K562 (cell line): ENCODE results near the gene CDCP1. TPM values are rescaled to one million over a fixed set of nuclear protein-coding genes. Genes with fewer than 3 reads are reported as not detected.

ENCODE experiments used
- ATAC-seq: fragments of 200-7000 bp; cut with Tn5 transposase; 3 replicates; pipeline ENCODE4 v1.9.1; 2020; ENCODE audit warnings: moderate library complexity
- BruUV-seq: library from RNA; stranded (reverse); fragments of 400-500 nt; replicated peaks from 2 replicates; lab custom pipeline; 2021; lab: Mats Ljungman, UMichigan
- CTCF ChIA-PET: fragments of 300-600 bp; formaldehyde crosslinking; extraction: SDS; loops from one replicate; lab custom pipeline; 2021; ENCODE audit warnings: low intra/inter-chr PET ratio; lab: Yijun Ruan, JAX
- POLR2A ChIA-PET: fragments of 300-600, 350-650 bp; sonication (Branson Sonifier 250); formaldehyde crosslinking; extraction: SDS; loops from one replicate; lab custom pipeline; 2021; ENCODE audit warnings: antibody characterized with exemption, inconsistent platforms; lab: Yijun Ruan, JAX
- DNase-seq, 4 experiments: peaks; one replicate each; pipeline versions ENCODE4 v3.0.0 to v3.0.0-alpha.2; 2011 to 2018; ENCODE audit warnings: low spot score in 3 of 4, mixed read lengths in 3 of 4; ENCODE audit errors: extremely low read depth in 1 of 4
- FAIRE-seq: peaks from 2 replicates; lab custom pipeline; 2011; peaks lifted over from hg19 to GRCh38; lab: Jason Lieb, UNC
- H2AFZ ChIP-seq: 2 replicates; pipeline ENCODE4 v1.6.0; 2011; ENCODE audit warnings: low read depth, low read length, control low read depth, inconsistent platforms
- H3K27ac ChIP-seq: fragments of 200-600 bp; 3 replicates; pipeline ENCODE4 v1.8.0; 2011; ENCODE audit warnings: low read depth, mild to moderate bottlenecking, control low read depth, inconsistent platforms, low read length, moderate library complexity, mixed read lengths; ENCODE audit errors: extremely low read depth
- H3K27me3 ChIP-seq, 2 experiments: fragments of 300-600 bp in 1 of 2; 2 replicates in 1 of 2; 3 replicates in 1 of 2; pipeline versions ENCODE4 v1.6.0 to v1.8.0; 2011; ENCODE audit warnings: inconsistent platforms in 2 of 2, low read length in 2 of 2, mild to moderate bottlenecking in 1 of 2, mixed read lengths in 1 of 2, moderate library complexity in 1 of 2; ENCODE audit not compliant: control insufficient read depth in 2 of 2, insufficient read depth in 2 of 2
- H3K36me3 ChIP-seq: fragments of 300-600 bp; 3 replicates; pipeline ENCODE4 v1.8.0; 2011; ENCODE audit warnings: mild to moderate bottlenecking, low read length, inconsistent platforms; ENCODE audit not compliant: control insufficient read depth, insufficient read depth
- H3K4me1 ChIP-seq, 2 experiments: fragments of 200-600 bp in 1 of 2; replicated peaks in 1 of 2; 2 replicates in 1 of 2; 3 replicates in 1 of 2; pipeline versions ENCODE4 v1.5.1 to v1.8.0; 2011; ENCODE audit warnings: inconsistent platforms in 2 of 2, low read length in 2 of 2, mild to moderate bottlenecking in 1 of 2, mixed read lengths in 1 of 2, moderate library complexity in 1 of 2; ENCODE audit not compliant: control insufficient read depth in 2 of 2, insufficient read depth in 2 of 2
- H3K4me2 ChIP-seq: 2 replicates; pipeline ENCODE4 v1.6.1; 2011; ENCODE audit warnings: low read length, control low read depth, inconsistent platforms, mixed read lengths; ENCODE audit not compliant: insufficient read depth
- H3K4me3 ChIP-seq: fragments of 200-600 bp; sonication (generic), shearing (Covaris generic); 2 replicates; pipeline ENCODE4 v1.5.1; 2016; ENCODE audit warnings: control low read depth, inconsistent platforms
- H3K79me2 ChIP-seq: fragments of 200-600 bp; 3 replicates; pipeline ENCODE4 v1.8.0; 2011; ENCODE audit warnings: low read length, inconsistent platforms; ENCODE audit not compliant: control insufficient read depth, insufficient read depth
- H3K9ac ChIP-seq, 2 experiments: 2 replicates each; pipeline versions ENCODE4 v1.6.0 to v1.6.1; 2011; ENCODE audit warnings: low read depth in 2 of 2, low read length in 2 of 2, control low read depth in 1 of 2, inconsistent platforms in 1 of 2, mild to moderate bottlenecking in 1 of 2, mixed read lengths in 1 of 2; ENCODE audit not compliant: insufficient read depth in 1 of 2
- H3K9me1 ChIP-seq: one replicate; pipeline ENCODE4 v1.6.0; 2011; ENCODE audit warnings: inconsistent platforms, mild to moderate bottlenecking, low read length, moderate library complexity; ENCODE audit not compliant: control insufficient read depth, insufficient read depth
- H3K9me3 ChIP-seq: replicated peaks from 2 replicates; pipeline ENCODE4 v1.5.1; 2011; ENCODE audit warnings: low read depth, low read length, inconsistent platforms; ENCODE audit not compliant: control insufficient read depth, insufficient read depth
- H4K20me1 ChIP-seq: replicated peaks from 2 replicates; pipeline ENCODE4 v1.6.1; 2011; ENCODE audit warnings: low read length, inconsistent platforms, mixed read lengths; ENCODE audit not compliant: control insufficient read depth, insufficient read depth
- CBX1 ChIP-seq: sonication (generic); IDR thresholded peaks from 2 replicates; pipeline ENCODE4 v1.6.1; 2016; ENCODE audit warnings: antibody characterized with exemption, low read depth, mild to moderate bottlenecking
- EZH2 ChIP-seq: IDR thresholded peaks from 2 replicates; pipeline ENCODE4 v1.6.1; 2012; ENCODE audit warnings: low read depth, mild to moderate bottlenecking, inconsistent platforms, low read length, borderline replicate concordance
- KAT2B ChIP-seq: IDR thresholded peaks from one replicate; pipeline ENCODE4 v1.6.1; 2012; ENCODE audit warnings: low read depth, mild to moderate bottlenecking, control low read depth, inconsistent platforms, low read length, moderate library complexity
- KAT7 ChIP-seq: sonication (generic); formaldehyde crosslinking; IDR thresholded peaks from 2 replicates; pipeline ENCODE4 v1.8.0; 2022; ENCODE audit warnings: missing genetic modification reagents, mild to moderate bottlenecking, borderline replicate concordance
- L3MBTL2 ChIP-seq: fragments of 450-650 bp; IDR thresholded peaks from 2 replicates; pipeline ENCODE4 v1.6.1; 2016; ENCODE audit warnings: mild to moderate bottlenecking, moderate library complexity
- MCM5 ChIP-seq: fragments of 450-650 bp; IDR thresholded peaks from 2 replicates; pipeline ENCODE4 v1.6.1; 2016; ENCODE audit warnings: low read depth
- POLR2A ChIP-seq: fragments of 450-650 bp; conservative IDR thresholded peaks from 2 replicates; pipeline ENCODE4 v1.6.1; 2016
- ZNF354B ChIP-seq: fragments of 250-450 bp; sonication (Bioruptor Pico); IDR thresholded peaks from 2 replicates; pipeline ENCODE4 v1.4.0; 2020
- in situ Hi-C: fragments of 300-500 bp; cut with MboI; formaldehyde crosslinking; loops from 4 replicates; pipeline ENCODE4 v1.15.0; 2018; ENCODE audit warnings: inconsistent platforms, mixed read lengths
- intact Hi-C: fragments of 100-400 bp; cut with micrococcal nuclease; formaldehyde crosslinking; loops from 2 replicates; pipeline ENCODE4 v1.14.2; 2022
- polyA plus RNA-seq, 8 experiments: library from polyadenylated mRNA; depleted of rRNA in 4 of 8; stranded (reverse) in 5 of 8; unstranded in 3 of 8; fragments of >200 nt; fragmentation: Nextera tagmentation in 2 of 8; fragmentation: Illumina TruSeq in 1 of 8; extraction: Ambion mirVana in 2 of 8; extraction: Trizol in 1 of 8; gene quantifications; 2 replicates each; pipeline versions ENCODE4 v1.2.1 to v1.2.3, GENCODE V29; 2011 to 2014; ENCODE audit warnings: inconsistent platforms in 1 of 8, missing spikeins in 1 of 8
- total RNA-seq, 7 experiments: library from RNA; depleted of rRNA in 6 of 7; stranded (reverse); fragments of >200 nt in 6 of 7; fragmentation: Illumina TruSeq in 2 of 7; extraction: Trizol in 2 of 7; gene quantifications; 2 replicates each; pipeline versions ENCODE4 v1.2.1 to v1.2.3, GENCODE V29; 2011 to 2021; ENCODE audit warnings: low replicate concordance in 1 of 7
- TF ChIP-seq, protein P1 (sequence below): fragments of 450-650 bp; formaldehyde crosslinking; conservative IDR thresholded peaks from 2 replicates; pipeline ENCODE4 v1.4.0; 2022; ENCODE audit warnings: mild to moderate bottlenecking, missing genetic modification characterization
- TF ChIP-seq, protein P2 (sequence below): sonication (generic); formaldehyde crosslinking; IDR thresholded peaks from 2 replicates; pipeline ENCODE4 v1.8.0; 2022; ENCODE audit warnings: mild to moderate bottlenecking, missing genetic modification reagents
- TF ChIP-seq, protein P3 (sequence below): IDR thresholded peaks from 3 replicates; pipeline ENCODE4 v1.6.1; 2011; ENCODE audit warnings: borderline replicate concordance, mild to moderate bottlenecking; ENCODE audit not compliant: insufficient read length, insufficient read depth
- TF ChIP-seq, protein P4 (sequence below): fragments of 250-450 bp; sonication (Bioruptor Pico); IDR thresholded peaks from 2 replicates; pipeline ENCODE4 v1.5.0; 2021
- TF ChIP-seq, protein P5 (sequence below), 2 experiments: fragments of 200-800 bp in 1 of 2; sonication (Bioruptor generic) in 1 of 2; sonication (generic) in 1 of 2; formaldehyde crosslinking in 1 of 2; IDR thresholded peaks in 1 of 2; conservative IDR thresholded peaks in 1 of 2; 2 replicates each; pipeline versions ENCODE4 v1.5.0 to v1.6.1; 2016 to 2020; ENCODE audit warnings: missing compliant biosample characterization in 1 of 2, missing genetic modification characterization in 1 of 2, missing genetic modification reagents in 1 of 2

The CDCP1 gene
- total and polyA plus RNA-seq, 9 of the 15 experiments (the other 6 are each of a cell fraction or from before 2014, with no cell fraction given): 3.9 to 16.4 (median 5.2) TPM

DNA sequence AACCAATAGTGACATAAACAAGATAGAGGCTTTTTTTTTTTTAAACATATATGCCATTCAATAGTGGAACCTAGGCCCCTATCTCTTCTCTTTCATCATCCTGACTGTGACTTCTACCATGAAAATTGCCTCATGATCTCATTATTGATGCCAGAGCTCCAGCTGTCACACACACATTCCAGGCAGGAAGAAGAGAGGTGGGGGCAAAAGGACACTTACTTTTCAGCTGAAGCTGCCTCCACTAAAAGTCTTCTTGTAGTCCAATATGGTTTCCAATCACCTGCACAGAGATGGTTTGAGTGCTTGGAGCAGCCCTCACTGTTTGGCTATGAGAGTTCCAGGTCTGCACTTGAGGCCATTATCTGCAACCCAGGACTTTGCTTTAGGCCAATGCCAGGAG lies 75.1 kb downstream of the CDCP1 start:
- ATAC-seq (no peak), DNase-seq (no peak), FAIRE-seq (no peak)
- H3K4me1 ChIP-seq: peaks cover 6 to 44% of the 10 kb centered on the region in 2 experiments; a peak in 4 of 5 replicates
- no peak overlapping the region for H3K4me3 ChIP-seq
- H3K36me3 ChIP-seq: no peaks in the 10 kb centered on the region
- ChIA-PET POLR2A (interaction anchor here (0.6 to 1.8 kb wide), 3 partner anchors 9 to 268 kb away, joined by 3 to 7 read pairs (median 6); no protein-coding TSS in a partner anchor), CTCF (no interaction called here)
- H3K9ac ChIP-seq: no peak overlapping the region
- no peak overlapping the region for H2AFZ ChIP-seq
- no peaks in the 10 kb centered on the region for H3K79me2 ChIP-seq
- no peaks in the 10 kb centered on the region for H3K9me1 ChIP-seq
- no TSS peak for BruUV-seq
- H3K9me3 ChIP-seq: 0 out of 2 replicates have a peak, but pooled peaks cover 2% of the 10 kb centered on the region
- no peak overlapping the region for H3K4me2 ChIP-seq
- no peaks in the 10 kb centered on the region for H3K27me3 ChIP-seq
- H4K20me1 ChIP-seq: no peaks in the 10 kb centered on the region
- intact Hi-C loops: no loop called here
- in situ Hi-C loops: no loop called here
- H3K27ac ChIP-seq: no peak overlapping the region
- TF ChIP-seq, protein P1, sequence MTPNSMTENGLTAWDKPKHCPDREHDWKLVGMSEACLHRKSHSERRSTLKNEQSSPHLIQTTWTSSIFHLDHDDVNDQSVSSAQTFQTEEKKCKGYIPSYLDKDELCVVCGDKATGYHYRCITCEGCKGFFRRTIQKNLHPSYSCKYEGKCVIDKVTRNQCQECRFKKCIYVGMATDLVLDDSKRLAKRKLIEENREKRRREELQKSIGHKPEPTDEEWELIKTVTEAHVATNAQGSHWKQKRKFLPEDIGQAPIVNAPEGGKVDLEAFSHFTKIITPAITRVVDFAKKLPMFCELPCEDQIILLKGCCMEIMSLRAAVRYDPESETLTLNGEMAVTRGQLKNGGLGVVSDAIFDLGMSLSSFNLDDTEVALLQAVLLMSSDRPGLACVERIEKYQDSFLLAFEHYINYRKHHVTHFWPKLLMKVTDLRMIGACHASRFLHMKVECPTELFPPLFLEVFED (CRISPR knock-in tag): no peak
- TF ChIP-seq, protein P2, sequence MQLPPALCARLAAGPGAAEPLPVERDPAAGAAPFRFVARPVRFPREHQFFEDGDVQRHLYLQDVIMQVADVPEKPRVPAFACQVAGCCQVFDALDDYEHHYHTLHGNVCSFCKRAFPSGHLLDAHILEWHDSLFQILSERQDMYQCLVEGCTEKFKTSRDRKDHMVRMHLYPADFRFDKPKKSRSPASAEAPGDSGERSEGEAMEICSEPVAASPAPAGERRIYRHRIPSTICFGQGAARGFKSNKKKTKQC: no peak
- TF ChIP-seq EZH2 (no peak), KAT7 (CRISPR knock-in tag) (no peak), L3MBTL2 (no peak), ZNF354B (CRISPR knock-in tag) (no peak), MCM5 (no peak), CBX1 (peak; percentile 85; the same call in 1 of the 2 replicates), POLR2A (no peak), KAT2B (no peak)
- TF ChIP-seq, protein P3, sequence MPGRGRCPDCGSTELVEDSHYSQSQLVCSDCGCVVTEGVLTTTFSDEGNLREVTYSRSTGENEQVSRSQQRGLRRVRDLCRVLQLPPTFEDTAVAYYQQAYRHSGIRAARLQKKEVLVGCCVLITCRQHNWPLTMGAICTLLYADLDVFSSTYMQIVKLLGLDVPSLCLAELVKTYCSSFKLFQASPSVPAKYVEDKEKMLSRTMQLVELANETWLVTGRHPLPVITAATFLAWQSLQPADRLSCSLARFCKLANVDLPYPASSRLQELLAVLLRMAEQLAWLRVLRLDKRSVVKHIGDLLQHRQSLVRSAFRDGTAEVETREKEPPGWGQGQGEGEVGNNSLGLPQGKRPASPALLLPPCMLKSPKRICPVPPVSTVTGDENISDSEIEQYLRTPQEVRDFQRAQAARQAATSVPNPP: no peak
- TF ChIP-seq, protein P4, sequence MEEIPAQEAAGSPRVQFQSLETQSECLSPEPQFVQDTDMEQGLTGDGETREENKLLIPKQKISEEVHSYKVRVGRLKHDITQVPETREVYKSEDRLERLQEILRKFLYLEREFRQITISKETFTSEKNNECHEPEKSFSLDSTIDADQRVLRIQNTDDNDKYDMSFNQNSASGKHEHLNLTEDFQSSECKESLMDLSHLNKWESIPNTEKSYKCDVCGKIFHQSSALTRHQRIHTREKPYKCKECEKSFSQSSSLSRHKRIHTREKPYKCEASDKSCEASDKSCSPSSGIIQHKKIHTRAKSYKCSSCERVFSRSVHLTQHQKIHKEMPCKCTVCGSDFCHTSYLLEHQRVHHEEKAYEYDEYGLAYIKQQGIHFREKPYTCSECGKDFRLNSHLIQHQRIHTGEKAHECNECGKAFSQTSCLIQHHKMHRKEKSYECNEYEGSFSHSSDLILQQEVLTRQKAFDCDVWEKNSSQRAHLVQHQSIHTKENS (CRISPR knock-in tag): no peak
- TF ChIP-seq, protein P5, sequence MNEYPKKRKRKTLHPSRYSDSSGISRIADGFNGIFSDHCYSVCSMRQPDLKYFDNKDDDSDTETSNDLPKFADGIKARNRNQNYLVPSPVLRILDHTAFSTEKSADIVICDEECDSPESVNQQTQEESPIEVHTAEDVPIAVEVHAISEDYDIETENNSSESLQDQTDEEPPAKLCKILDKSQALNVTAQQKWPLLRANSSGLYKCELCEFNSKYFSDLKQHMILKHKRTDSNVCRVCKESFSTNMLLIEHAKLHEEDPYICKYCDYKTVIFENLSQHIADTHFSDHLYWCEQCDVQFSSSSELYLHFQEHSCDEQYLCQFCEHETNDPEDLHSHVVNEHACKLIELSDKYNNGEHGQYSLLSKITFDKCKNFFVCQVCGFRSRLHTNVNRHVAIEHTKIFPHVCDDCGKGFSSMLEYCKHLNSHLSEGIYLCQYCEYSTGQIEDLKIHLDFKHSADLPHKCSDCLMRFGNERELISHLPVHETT (CRISPR knock-in tag; conservative IDR thresholded peaks at IDR 0.05 in 1 of 2, IDR thresholded peaks at IDR 0.05 in 1 of 2): no peak
